GM10248 (cell line): ENCODE measurements around the gene PARVG.

Source experiments
- CTCF ChIA-PET: fragments of 300-600 bp; sonication (Branson Sonifier 250); formaldehyde crosslinking; extraction: SDS; loops from one replicate; lab custom pipeline; 2021; ENCODE audit warnings: antibody characterized with exemption; lab: Yijun Ruan, JAX
- POLR2A ChIA-PET: fragments of 350-650 bp; sonication (Branson Sonifier 250); formaldehyde crosslinking; extraction: SDS; loops from one replicate; lab custom pipeline; 2020; ENCODE audit warnings: antibody characterized with exemption; lab: Yijun Ruan, JAX
- DNase-seq: peaks from one replicate; pipeline ENCODE4 v3.0.0; 2012; ENCODE audit errors: extremely low spot score
- TF ChIP-seq, protein P1 (sequence below): IDR thresholded peaks from 2 replicates; pipeline ENCODE4 v1.5.1; 2012; ENCODE audit warnings: mild to moderate bottlenecking, low read depth; ENCODE audit errors: extremely low read depth, missing control alignments, control extremely low read depth

PARVG gene

DNA sequence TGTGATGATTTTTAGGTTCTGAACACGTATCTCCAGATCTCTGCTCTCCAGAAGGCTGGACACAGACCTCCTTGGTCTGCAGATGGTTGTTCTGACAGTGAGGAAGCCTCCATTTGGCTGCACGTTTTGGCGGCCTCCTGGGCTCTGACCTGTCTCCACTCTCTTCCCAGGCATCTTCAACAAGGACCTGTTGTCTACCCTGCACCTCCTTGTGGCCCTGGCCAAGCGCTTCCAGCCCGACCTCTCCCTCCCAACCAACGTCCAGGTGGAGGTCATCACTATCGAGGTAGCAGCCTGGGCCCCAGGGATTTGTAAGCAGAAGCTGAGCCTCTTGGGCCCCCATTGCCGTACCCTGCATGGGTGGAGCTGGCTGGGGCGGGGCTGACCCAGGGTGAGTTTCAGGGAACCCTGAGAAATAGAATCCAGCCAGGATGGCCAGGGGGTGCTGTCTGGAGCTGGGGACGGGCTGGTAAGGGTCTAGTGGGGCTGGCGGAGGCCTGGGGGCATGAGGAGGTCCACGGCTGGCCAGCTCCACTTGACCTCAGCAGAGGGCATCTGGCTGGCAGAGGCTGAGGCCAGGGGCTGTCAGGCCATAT is 9.8 kb downstream of the PARVG start:
- CTCF ChIA-PET: interaction anchor here (1.3 to 1.5 kb wide), 2 partner anchors 11 to 104 kb away, joined by 4 read pairs; no protein-coding TSS in a partner anchor
- DNase-seq: no peak
- POLR2A ChIA-PET: no interaction called here
- TF ChIP-seq, protein P1, sequence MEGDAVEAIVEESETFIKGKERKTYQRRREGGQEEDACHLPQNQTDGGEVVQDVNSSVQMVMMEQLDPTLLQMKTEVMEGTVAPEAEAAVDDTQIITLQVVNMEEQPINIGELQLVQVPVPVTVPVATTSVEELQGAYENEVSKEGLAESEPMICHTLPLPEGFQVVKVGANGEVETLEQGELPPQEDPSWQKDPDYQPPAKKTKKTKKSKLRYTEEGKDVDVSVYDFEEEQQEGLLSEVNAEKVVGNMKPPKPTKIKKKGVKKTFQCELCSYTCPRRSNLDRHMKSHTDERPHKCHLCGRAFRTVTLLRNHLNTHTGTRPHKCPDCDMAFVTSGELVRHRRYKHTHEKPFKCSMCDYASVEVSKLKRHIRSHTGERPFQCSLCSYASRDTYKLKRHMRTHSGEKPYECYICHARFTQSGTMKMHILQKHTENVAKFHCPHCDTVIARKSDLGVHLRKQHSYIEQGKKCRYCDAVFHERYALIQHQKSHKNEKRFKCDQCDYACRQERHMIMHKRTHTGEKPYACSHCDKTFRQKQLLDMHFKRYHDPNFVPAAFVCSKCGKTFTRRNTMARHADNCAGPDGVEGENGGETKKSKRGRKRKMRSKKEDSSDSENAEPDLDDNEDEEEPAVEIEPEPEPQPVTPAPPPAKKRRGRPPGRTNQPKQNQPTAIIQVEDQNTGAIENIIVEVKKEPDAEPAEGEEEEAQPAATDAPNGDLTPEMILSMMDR: no peak

DNA sequence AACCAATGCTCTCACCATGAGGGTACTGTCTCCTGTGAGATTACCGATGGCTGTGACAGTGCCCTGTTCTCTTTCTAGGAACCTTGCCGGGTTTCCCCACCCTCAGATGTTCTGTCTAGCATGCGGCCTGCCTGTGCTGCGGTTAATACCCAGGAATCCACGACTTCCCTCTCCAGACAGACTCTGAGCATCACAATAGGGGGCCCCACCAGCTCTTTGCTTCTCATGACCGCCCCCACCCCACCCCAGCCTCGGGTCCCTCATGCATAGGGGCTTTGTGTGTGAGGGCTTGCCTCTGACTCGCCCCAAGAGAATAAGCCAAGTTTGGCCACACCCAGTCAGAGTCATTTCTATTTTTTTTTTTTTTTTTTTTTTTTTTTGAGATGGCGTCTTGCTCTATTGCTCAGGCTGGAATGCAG is 10.3 kb downstream of the PARVG start:
- DNase-seq: peak; percentile 63
- CTCF ChIA-PET: interaction anchor here (1.3 to 1.5 kb wide), 2 partner anchors 11 to 105 kb away, joined by 4 read pairs; no protein-coding TSS in a partner anchor
- TF ChIP-seq, protein P1: no peak
- POLR2A ChIA-PET: no interaction called here

DNA sequence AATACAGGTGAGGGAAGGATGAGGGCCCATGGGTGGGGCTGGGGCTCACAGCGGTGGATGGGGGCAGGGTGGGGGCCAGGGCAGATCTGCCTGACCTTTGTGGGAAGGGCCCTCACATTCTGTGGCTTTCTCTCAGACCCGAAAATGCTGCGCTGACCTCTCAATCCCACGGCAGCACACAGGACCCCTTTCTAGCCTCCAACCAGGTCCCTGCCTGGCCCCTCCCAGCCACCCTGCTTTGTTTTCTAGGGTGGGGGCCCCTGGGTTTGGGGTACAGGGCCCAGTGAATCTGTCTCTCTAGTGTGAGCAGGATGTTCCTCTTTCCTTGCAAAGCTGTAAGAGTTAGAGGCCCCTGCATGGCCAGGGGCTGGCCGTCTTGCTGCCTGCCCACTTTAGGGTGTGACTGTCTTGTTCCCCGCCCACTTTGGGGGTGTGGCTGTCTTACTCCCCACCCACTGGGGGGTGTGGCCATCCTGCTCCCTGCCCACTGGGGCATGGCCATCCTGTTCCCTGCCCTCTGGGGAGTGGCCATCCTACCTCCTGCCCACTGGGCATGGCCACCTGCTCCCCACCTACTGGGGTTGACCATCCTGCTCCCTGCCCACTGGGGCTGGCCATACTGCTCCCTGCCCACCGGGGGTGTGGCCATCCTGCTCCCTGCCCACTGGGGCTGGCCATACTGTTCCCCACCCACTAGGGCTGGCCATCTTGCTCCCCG is 11.5 kb downstream of the PARVG start:
- ChIA-PET POLR2A (no interaction called here), CTCF (interaction anchor here (1.5 kb wide), 1 partner anchor 12 kb away, joined by 4 read pairs; no protein-coding TSS in a partner anchor)
- DNase-seq: no peak
- TF ChIP-seq, protein P1: no peak

DNA sequence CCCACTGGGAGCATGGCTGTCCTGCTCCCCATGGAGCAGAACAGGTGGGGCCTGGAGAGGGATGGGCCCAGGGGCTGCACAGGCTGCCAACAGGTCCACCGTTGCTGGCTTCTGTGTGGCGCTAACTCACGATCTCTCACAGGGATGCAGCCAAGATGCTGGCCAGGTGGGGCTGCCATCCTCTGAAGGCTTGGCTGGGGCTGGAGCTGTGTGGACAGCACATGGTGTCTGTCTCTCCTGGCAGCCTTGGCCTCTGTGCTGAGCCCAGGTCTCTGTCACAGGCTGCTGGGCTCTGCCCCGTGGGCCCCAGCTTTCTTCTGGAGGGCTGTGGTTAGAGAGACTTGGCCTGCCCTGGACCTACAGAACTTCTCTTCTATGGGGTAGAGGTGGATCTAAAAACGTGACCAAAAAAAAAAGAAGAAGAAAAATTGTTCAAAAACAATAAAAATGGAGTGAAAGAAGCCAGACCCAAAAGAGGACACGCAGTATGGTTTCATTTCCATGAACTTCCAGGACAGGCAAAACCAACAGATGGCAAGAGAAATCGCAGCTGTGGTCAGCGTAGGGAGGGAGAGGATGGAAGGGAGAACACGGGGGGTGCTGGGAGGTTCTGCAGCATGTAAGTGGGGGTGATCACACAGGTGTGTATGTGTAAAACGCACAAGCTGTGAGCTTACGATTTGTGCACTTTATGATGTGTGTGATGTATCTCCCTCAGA is 12.2 kb downstream of the PARVG start:
- TF ChIP-seq, protein P1: no peak
- ChIA-PET CTCF (no interaction called here), POLR2A (no interaction called here)
- no peak for DNase-seq

DNA sequence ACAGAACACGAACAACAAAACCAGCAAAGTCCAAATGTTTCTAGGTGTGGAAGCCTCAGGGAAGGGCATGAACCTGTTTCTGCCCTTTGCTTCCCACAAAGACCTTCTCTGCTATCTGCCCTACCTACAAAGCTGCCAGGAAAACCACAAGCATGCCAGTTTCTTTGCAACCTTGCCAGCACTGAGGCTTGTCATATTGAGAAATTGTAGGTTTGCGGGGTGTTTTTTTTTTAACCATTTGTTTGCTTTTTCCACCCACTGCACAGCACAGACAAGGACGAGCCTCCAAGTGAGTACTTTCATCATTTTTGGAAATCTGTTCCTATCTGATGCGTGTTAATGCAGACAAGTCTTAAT is 12.8 kb downstream of the PARVG start:
- no peak for DNase-seq
- ChIA-PET POLR2A (no interaction called here), CTCF (no interaction called here)
- TF ChIP-seq, protein P1: no peak

DNA sequence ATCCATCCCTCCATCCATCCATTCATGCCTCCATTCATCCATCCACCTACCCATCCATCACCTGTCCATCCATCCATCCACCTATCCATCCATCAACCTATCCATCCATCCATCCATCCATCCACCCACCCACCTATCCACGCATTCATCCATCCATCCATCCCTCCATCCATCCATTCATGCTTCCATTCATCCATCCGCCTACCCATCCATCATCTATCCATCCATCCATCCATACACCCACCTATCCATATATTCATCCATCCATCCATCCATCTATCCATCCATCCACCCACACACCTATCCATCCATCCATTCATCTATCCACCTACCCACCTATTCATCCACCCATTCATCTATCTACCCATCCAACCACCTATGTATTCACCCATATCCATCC is 13.8 kb downstream of the PARVG start:
- TF ChIP-seq, protein P1: no peak
- CTCF ChIA-PET: no interaction called here
- POLR2A ChIA-PET: interaction anchor here (0.6 kb wide), 1 partner anchor 21 kb away, joined by 3 read pairs; no protein-coding TSS in a partner anchor
- DNase-seq: no peak
